ENCODE measurements around the gene KRTAP3-3.
"Not testable (repeated sequence)": the region's sequence is repeated elsewhere in the genome, so short reads cannot be mapped to it uniquely, and the experiment has no call there.

- TF ChIP-seq CTCF (conservative IDR thresholded peaks at IDR 0.05; ENCODE audit: low read depth in 2 of 2); CREB1 (CRISPR knock-in tag; IDR thresholded peaks at IDR 0.05; ENCODE audit: low read depth): not testable (repeated sequence)
Observed at GRCh38 chr17:41040783-41041571, 47.0 kb upstream of the KRTAP3-3 start, which contains the start of gene KRTAP1-1.
